ENCODE data around the gene RAD50.

Gene RAD50

GRCh38 chr5:132684491-132684890 lies 127.7 kb downstream of the RAD50 start:
- no peaks in the 10 kb centered on the region for H3K79me2 ChIP-seq (ENCODE audit: control insufficient read depth, low read length)
- H3K9me3 ChIP-seq (ENCODE audit: control insufficient read depth, insufficient read depth, low read length): no peaks in the 10 kb centered on the region
- H3K36me3 ChIP-seq (ENCODE audit: control insufficient read depth, low read length): no peaks in the 10 kb centered on the region
- H3K4me3 ChIP-seq (ENCODE audit: low read length): no peak overlapping the region
- H3K27me3 ChIP-seq (ENCODE audit: control insufficient read depth, low read length): no peaks in the 10 kb centered on the region
- no peak overlapping the region for H3K4me2 ChIP-seq (ENCODE audit: low read length)
- H3K9me2 ChIP-seq (replicated peaks; ENCODE audit: control insufficient read depth, low read length): no peaks in the 10 kb centered on the region
- TF ChIP-seq, protein P1, sequence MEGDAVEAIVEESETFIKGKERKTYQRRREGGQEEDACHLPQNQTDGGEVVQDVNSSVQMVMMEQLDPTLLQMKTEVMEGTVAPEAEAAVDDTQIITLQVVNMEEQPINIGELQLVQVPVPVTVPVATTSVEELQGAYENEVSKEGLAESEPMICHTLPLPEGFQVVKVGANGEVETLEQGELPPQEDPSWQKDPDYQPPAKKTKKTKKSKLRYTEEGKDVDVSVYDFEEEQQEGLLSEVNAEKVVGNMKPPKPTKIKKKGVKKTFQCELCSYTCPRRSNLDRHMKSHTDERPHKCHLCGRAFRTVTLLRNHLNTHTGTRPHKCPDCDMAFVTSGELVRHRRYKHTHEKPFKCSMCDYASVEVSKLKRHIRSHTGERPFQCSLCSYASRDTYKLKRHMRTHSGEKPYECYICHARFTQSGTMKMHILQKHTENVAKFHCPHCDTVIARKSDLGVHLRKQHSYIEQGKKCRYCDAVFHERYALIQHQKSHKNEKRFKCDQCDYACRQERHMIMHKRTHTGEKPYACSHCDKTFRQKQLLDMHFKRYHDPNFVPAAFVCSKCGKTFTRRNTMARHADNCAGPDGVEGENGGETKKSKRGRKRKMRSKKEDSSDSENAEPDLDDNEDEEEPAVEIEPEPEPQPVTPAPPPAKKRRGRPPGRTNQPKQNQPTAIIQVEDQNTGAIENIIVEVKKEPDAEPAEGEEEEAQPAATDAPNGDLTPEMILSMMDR (IDR thresholded peaks at IDR 0.05; ENCODE audit: low read depth, low read length, poor library complexity, severe bottlenecking): no peak
- no peak for TF ChIP-seq EZH2phosphoT487 (IDR thresholded peaks at IDR 0.05; ENCODE audit: borderline replicate concordance, low read length)
- no peaks in the 10 kb centered on the region for H3F3A ChIP-seq (ENCODE audit: control insufficient read depth, insufficient read depth)
- no peak overlapping the region for H3K27ac ChIP-seq (ENCODE audit: low read depth, low read length)
- no peaks in the 10 kb centered on the region for H4K20me1 ChIP-seq (ENCODE audit: control insufficient read depth, insufficient read depth, low read depth, low read length)
- H3K4me1 ChIP-seq (ENCODE audit: control insufficient read depth, low read length): peaks cover 50% of the 10 kb centered on the region

DNA sequence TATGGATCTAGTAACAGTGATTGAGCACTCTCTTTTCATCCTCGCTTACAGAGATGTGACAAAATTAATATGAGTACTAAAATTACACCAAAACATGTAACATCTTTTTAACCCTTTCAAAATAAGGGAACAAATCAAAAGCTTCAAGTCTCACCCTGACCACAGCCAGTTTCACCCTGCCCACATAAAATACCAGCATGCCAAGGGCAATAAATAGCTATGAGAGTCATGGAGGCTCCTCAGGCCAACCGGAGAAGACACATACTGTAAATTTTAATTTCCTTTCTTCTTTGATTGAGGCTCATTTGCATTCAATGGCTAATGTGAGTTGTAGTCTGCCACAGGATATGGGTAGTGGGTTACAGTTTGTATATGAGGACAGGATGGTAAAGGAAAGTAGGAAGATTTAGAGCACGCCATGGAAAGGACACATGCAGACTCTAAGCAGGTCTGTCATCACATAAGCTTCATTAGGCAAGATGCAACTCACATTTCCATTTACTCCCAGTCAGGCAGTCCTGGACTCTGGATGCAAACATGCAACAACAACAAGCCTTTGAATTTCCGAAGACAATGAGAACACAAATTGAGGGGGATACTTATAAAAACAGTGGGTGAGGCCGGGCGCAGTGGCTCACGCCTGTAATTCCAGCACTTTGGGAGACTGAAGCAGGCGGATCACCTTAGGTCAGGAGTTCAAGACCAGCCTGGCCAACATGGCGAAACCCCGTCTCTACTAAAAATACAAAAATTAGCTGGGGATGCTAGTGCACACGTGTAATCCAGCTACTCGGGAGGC lies 128.3 kb downstream of the RAD50 start:
- Histone ChIP-seq H3K79me2 (ENCODE audit: control insufficient read depth, low read length) (no peaks in the 10 kb centered on the region), H3K4me2 (ENCODE audit: low read length) (no peak overlapping the region), H3K4me1 (ENCODE audit: control insufficient read depth, low read length) (peaks cover 56% of the 10 kb centered on the region), H3F3A (ENCODE audit: control insufficient read depth, insufficient read depth) (no peaks in the 10 kb centered on the region), H3K36me3 (ENCODE audit: control insufficient read depth, low read length) (no peaks in the 10 kb centered on the region), H4K20me1 (ENCODE audit: control insufficient read depth, insufficient read depth, low read depth, low read length) (no peaks in the 10 kb centered on the region), H3K9me2 (replicated peaks; ENCODE audit: control insufficient read depth, low read length) (no peaks in the 10 kb centered on the region), H3K27me3 (ENCODE audit: control insufficient read depth, low read length) (no peaks in the 10 kb centered on the region), H3K4me3 (ENCODE audit: low read length) (no peak overlapping the region), H3K9me3 (ENCODE audit: control insufficient read depth, insufficient read depth, low read length) (no peaks in the 10 kb centered on the region), H3K27ac (ENCODE audit: low read depth, low read length) (no peak overlapping the region)
- TF ChIP-seq, protein P1 (IDR thresholded peaks at IDR 0.05; ENCODE audit: low read depth, low read length, poor library complexity, severe bottlenecking): no peak
- no peak for TF ChIP-seq EZH2phosphoT487 (IDR thresholded peaks at IDR 0.05; ENCODE audit: borderline replicate concordance, low read length)

- no peak overlapping the region for H3K4me3 ChIP-seq (ENCODE audit: low read length)
- no peaks in the 10 kb centered on the region for H3F3A ChIP-seq (ENCODE audit: control insufficient read depth, insufficient read depth)
- no peaks in the 10 kb centered on the region for H3K79me2 ChIP-seq (ENCODE audit: control insufficient read depth, low read length)
- H3K27ac ChIP-seq (ENCODE audit: low read depth, low read length): no peak overlapping the region
- H3K27me3 ChIP-seq (ENCODE audit: control insufficient read depth, low read length): no peaks in the 10 kb centered on the region
- TF ChIP-seq EZH2phosphoT487 (IDR thresholded peaks at IDR 0.05; ENCODE audit: borderline replicate concordance, low read length): no peak
- TF ChIP-seq, protein P1 (IDR thresholded peaks at IDR 0.05; ENCODE audit: low read depth, low read length, poor library complexity, severe bottlenecking): no peak
- no peaks in the 10 kb centered on the region for H4K20me1 ChIP-seq (ENCODE audit: control insufficient read depth, insufficient read depth, low read depth, low read length)
- no peaks in the 10 kb centered on the region for H3K36me3 ChIP-seq (ENCODE audit: control insufficient read depth, low read length)
- H3K4me2 ChIP-seq (ENCODE audit: low read length): no peak overlapping the region
- peaks cover 54% of the 10 kb centered on the region for H3K4me1 ChIP-seq (ENCODE audit: control insufficient read depth, low read length)
- H3K9me3 ChIP-seq (ENCODE audit: control insufficient read depth, insufficient read depth, low read length): no peaks in the 10 kb centered on the region
- no peaks in the 10 kb centered on the region for H3K9me2 ChIP-seq (replicated peaks; ENCODE audit: control insufficient read depth, low read length)
These were observed 129.4 kb downstream of the RAD50 start for GRCh38 chr5:132686193-132686592.

Data from DOHH2 (cell line).